CD4-positive, alpha-beta T cell treated with Interleukin-17A for 4 hours (primary cell): ENCODE results near the gene ZDHHC9.

Experiments used
- DNase-seq: peaks from one replicate; pipeline ENCODE4 v3.0.0-alpha.2; 2020; ENCODE audit warnings: mixed read lengths

The ZDHHC9 gene

DNA sequence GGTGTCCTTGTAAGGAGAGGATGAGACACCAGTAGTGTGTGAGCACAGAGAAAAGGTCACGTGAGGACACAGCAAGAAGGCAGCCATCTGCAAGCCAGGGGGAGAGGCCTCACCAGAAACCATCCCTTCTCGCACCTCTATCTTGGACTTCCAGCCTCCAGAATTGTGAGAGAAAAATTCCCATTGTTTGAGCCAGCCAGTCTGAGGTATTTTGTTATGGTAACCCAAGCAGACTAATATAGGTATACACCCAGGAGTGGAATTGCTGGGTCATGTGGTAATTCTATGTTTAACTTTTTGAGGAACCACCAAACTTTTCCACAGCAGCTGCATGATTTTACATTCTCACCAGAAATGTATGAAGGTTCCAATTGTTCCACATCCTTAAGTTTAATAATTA, 25.6 kb downstream of the ZDHHC9 start:
- no peak for DNase-seq

DNA sequence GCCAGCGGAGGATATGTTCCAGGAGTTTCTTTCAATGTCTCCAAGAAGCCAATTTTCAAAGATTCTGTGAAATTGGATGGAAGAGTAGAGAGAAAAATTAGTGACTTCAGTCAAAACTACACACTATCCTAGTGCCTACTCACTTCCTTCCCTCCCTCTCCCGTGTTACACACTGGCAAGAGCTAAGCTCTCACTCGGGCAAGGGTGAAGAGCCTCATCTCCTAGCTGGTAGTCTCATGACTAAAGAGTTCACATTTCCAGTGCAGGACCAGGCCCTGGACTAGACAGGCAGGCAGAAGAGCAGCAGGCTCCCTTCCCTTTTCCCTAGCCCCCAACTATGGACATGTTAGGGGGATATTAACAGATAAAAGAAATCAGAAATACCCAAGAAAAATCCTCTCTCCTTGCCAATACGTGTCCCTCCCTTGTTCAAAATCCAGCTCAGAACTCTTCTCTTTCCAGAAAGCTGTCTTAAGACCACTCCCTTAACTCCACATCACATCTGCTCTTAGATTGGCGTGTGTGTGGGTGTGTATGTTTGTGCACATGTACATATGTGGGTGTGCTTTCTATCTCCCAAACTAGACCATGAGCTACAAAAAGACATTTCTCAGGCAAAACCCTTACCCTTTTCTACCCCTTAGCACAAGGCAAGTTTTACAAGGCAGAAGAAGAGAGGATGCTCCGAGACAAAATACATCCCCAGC, 29.9 kb downstream of the ZDHHC9 start:
- DNase-seq = no peak

DNA sequence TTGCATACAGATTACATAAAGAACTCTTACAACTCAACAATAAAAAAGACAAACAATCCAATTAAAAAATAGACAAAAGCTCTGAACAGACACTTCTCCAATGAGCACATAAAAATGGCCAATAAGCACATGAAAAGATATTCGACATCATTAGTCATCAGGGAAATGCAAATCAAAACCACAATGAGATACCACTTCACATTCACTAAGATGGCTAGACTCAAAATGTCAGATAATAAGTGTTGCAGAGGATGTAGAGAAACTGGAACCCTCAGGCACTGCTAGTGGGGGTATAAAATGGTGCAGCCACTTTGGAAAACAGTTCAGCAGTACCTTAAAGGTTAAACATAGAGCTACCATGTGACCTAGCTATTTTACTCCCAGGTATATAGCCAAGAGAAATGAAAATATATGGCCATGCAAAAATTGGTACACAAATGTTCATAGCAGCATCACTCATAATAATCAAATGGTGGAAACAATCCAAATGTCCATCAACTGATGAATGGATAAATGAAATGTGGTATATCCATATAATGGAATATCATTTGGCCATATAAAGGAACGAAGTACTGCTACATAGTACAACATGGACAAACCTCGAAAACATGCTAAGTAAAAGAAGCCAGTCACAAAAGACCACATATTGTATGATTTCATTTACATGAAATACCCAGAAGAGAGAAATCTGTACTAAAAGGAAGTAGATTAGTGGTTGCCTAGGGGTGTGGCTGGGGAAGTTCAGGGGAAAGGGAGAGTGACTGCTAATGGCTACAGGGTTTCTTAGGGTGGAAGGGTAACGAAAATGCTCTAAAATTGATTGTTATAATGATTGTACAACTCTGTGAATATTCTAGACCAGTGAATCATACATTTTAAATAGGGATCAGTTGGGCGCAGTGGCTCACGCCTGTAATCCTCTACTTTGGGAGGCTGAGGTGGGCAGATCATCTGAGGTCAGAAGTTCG, 34.6 kb downstream of the ZDHHC9 start:
- no peak for DNase-seq

DNA sequence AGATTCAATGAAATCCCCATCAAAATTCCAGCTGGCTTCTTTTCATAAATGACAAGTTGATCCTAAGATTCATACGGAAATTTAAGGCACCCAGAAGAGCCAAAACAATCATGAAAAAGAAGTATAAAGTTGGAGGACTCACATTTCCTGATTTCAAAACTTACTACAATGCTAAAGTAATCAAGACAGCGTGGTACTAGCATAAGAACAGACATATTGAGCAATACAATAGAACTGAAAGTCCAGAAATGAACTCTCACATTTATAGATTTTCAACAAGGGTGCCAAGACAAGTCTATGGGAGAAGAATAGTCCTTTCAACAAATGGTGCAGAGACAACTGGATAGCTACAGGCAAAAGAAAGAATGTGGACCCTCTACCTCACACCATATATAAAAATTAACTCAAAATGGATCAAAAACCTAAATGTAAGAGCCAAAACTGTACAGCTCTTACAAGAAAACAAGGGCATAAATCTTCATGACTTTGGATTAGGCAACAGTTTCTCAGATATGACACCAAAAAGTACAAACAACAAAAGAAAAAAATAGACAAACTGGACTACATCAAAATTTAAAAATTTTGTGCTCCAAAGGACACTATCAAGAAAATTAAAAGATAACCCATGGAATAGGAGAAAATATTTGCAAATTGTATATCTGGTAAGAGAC, 35.4 kb downstream of the ZDHHC9 start:
- DNase-seq = no peak

DNA sequence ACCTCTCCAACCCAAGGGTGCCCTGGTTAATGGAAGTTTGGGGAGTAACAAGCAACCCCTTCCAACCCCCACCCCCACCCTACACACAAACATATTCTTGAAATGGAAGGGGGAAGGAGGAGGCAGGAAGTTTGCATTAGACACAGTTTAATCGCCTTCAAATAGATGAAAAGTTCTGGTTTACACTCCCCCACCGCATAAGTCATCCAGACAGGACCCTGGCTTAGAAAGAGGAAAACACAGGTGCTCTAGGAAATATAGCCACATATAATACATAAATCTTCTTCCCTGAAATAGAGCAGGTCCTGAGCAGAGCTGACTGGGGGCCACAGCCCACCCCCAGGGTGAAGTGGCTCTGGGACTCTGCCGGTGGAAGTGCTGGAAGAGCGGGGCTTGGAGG, 38.9 kb downstream of the ZDHHC9 start:
- DNase-seq = no peak

DNA sequence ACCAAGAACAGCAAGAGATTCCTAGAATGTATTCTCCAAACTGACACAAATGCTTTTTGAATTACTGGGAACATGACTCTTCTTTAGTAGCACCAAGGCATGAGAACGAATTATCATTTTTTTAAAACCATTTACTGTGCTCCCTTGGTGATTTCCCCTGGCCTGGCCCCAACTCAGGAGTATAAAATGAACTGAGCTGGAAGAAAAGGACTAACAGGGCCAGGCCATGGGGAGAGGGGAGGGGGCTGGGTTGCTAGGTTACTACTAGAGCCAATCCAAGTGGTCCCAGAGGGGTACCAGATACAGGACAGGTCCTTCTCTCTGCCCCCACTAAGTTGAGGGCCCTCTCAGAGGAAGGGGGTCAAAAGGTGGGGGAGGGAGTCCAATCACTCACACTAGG, 40.8 kb downstream of the ZDHHC9 start:
- no peak for DNase-seq

DNA sequence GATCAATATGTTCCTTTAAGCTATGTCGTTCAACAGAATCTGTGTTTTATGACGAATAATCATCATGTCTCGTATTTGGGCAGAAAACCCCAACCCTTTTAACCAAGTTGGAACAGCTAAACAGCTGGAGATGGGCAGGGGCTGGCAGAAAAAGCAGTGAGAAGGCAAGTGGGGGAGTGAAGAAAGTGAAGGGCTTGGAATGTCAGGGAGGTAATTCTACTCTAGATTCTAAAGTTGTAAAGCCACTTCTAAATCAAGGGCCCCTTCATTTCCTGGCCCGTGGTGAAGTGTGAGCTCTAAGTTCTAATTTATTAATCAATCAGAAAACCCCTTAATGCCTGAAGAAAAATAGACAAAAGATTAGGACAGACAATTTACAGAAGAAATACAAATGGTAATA, 43.5 kb downstream of the ZDHHC9 start:
- DNase-seq = no peak

DNA sequence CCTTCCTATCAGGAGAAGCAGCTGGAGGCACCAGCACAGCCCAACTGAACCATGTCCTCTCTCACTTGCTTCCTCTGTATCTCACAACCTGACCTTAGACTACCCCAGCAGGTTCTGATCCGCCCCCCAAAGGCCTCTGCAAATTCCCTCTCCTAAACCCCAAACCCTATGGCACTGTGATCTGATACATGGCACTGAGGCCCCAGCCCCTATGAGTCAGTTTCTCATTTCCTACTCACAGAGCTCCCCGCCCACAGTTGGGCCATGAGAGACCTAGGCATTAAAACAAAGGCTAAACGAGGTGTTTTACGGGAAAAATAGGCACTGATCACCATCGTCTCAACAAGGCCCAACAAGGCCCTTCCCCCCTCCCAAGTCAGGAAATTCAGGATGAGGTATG, 44.8 kb downstream of the ZDHHC9 start:
- peak; percentile 41 for DNase-seq

DNA sequence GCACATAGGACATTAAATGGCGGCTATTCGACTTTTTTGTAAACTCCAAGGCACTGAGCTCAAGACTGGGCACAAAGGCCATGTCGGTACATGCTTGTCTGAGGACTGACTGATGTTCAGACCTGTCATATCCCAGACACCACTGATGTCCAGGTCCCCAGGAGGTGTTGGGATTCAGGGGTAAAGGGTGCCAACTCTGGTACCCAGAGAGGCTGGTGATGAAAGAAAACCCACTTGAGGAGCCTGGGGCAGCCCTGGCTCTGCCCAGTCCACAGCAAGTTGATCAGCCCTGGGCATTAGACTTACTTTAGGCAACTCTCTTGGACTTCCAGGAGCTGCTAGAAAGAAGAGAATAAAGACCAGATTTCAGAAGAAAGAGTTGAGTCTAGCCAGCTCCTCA, 45.2 kb downstream of the ZDHHC9 start:
- no peak for DNase-seq

DNA sequence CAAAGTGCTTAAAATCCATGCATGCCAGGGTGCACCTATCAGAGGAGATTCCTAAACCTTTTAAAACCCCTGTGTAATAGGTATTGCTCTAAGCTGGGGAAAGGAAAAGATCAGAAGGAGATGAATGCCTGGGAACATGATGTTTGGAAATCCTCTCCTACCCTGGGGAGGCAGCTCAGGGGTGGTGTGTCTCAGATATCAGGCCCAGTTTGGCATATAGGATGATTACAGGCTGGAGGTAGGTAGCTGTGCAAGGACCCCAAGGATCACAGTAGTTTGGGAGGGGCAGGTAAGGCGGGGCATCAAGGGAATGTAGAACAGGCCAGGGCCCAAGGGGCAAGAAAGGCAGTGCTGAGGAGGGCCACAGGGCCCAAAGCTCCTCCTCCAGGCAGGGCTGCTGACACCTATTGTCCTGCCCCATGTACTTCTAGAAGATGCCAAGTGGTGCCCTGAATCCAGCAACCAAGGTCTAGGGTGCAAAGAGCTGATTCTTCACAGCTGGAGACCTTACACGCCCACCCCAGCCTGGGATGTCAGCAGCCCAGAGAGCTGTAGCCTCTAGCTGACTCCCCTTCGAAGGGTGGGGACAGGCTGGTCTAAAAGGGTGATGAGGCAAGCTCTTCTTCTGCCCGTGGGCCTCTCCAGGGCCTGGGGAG, 46.3 kb downstream of the ZDHHC9 start:
- no peak for DNase-seq

DNA sequence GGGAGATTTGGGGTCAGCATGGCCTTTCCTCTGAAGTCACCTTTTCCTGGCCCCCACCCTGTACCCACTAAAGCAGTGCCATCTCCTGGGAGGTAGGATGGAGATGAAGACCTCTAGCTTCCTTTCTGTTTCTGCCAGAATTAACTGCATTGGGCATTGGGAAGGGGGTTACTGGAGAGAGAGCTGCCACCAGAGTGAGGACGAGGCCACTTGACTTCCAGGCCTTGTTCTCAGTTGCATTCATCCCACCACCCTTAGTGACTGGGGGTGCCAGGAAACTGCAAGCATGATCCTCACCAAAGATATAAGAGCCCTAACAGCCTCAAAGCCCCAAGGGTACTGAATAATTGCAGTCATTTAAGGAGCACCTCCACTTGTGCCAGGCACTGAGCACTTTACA, 48.1 kb downstream of the ZDHHC9 start:
- DNase-seq = no peak

DNA sequence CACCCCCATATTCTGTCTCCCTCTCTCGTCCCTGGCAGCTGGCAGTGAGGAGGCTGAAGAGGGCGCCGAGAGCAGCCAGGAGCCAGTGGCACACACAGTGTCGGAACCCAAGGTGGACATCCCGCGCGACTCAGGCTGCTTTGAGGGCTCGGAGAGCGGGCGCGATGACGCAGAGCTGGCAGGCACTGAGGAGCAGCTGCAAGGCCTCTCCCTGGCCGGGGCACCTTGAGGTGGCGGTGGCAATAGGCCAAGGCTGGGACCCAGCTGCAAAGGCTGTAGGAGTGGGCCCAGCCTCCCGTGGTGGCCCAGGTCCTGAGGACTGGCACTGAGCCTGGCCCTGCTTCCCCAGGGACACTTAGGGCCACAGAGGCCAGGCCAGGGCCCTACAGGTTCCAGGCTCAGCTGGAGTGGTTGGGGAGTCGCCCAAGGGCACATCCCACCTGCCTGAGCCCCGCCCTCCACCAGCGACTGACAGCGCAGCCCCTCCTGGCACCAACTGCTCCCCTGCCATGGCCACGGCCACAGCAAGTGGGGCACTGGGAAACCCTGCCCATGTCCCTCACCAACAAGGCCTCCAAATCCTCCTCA, 50.0 kb downstream of the ZDHHC9 start:
- DNase-seq = no peak

DNA sequence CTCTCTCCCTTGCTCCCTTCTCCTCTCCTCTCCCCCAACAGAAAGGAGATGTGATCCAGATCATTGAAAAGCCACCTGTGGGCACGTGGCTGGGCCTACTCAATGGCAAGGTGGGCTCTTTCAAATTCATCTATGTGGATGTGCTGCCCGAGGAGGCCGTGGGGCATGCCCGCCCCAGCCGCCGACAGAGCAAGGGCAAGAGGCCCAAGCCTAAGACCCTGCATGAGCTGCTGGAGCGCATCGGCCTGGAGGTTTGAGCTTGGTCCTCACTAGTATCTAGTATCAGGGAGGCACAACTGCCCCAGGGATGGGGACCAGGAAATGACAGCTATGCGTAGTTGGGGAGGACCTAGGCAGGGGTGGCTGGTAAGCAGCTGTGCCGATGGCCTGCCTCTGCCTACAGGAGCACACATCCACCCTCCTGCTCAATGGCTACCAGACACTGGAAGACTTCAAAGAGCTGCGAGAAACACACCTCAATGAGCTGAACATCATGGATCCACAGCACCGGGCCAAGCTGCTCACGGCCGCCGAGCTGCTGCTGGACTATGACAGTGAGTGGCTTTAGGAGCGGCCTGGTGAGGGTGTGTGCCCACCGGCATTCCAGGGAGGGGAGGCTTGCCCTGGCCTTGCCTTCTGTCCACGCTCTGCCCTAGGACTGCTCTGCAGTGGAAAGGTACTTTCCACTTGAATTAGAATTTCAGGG, 50.9 kb downstream of the ZDHHC9 start:
- no peak for DNase-seq

DNA sequence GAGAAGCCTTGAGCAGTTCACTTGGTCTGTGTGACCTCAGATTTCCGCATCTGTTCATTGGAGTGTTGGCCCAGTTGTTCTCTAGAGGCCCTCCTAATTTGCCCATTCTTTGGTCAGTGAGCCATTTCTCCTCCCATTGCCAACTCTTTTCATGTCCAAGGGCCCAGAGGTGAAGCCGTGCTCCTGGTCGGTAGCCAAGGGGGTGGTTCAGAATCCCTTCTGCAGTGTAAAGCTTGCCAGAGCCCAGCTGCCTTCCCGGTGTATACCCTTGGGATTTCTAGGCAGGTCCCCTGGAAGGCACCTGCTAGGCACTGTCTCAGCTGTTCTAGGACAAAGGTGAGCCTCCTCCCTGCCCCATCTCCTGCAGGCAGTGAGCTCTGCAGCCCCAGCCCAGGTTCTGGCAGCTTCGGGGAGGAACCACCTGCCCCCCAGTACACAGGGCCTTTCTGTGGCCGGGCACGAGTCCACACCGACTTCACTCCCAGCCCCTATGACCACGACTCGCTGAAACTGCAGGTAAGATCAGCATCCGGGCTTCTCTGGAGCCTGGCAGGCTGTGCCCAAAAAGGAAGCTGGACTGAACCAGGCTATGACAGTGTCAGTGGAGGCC, 51.6 kb downstream of the ZDHHC9 start:
- no peak for DNase-seq

DNA sequence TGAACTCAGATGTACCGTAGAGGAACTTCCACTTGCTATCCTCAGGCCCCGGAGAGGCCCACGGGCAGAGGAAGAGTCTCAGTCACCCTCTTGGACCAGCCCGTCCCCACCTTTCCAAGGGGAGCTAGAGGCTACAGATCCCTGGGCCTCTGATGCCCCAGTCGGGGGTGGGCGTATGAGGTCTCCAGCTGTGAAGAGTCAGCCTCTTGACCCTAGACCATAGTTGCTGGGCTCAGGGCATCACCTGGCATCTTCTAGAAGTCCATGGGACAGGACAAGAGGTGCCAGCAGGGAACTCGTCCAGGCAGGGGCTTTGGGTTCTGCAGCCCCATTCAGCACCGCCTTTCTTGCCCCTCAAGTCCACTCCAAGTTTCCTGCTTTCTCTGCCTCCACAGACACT, 52.4 kb downstream of the ZDHHC9 start:
- no peak for DNase-seq

DNA sequence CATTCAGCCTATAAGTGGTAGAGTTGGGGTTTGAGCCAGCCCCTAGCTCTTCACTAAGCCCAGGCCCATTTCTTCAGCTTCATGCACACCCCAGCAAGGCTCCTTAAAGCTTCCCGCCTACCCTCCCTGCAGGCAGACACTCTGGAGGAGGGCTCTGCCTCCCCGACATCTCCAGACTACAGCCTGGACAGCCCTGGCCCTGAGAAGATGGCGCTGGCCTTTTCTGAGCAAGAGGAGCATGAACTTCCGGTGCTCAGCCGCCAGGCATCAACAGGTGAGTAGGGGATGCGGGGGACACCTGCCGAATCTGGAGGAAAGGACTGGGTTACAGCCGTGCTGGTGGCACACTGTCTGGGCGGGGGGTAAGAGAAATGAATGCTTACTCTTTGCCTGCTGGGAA, 52.9 kb downstream of the ZDHHC9 start:
- DNase-seq = no peak

DNA sequence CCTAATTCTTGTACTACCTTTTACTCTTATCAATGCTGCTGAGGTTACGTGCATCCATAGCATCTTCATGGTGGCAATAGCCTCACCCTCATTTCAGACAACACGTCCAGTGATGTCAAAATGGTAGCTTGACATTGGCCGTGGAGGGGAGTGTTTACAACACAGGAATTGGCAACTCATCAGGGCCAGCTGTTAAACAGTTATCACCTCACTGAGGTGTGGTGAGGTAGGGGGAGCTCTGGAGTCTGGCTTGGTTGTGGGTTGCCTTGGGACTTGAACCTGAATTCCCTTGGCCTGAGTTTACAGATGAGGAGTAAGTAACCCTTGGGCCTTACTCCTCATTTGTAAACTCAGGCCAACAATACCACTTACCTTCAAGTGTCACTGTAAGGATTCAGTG, 53.5 kb downstream of the ZDHHC9 start:
- DNase-seq = no peak

DNA sequence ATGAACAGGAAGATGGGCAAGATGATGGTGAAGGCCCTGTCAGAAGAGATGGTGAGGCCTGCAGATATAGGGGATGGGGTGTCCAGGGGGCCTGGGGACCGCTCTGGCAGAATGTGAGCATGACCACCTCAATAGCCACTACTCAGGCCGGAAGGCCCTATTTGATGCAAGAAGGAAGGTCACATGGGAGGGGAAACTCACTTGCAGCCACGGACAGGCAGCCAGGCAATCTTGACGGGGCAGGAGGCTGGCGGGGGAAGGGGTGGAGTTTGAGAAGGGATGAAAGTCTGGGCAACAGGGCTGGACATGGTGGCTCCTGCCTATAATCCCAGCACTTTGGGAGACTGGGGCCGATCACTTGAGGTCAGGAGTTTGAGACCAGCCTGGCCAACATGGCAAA, 55.2 kb downstream of the ZDHHC9 start:
- DNase-seq = no peak

DNA sequence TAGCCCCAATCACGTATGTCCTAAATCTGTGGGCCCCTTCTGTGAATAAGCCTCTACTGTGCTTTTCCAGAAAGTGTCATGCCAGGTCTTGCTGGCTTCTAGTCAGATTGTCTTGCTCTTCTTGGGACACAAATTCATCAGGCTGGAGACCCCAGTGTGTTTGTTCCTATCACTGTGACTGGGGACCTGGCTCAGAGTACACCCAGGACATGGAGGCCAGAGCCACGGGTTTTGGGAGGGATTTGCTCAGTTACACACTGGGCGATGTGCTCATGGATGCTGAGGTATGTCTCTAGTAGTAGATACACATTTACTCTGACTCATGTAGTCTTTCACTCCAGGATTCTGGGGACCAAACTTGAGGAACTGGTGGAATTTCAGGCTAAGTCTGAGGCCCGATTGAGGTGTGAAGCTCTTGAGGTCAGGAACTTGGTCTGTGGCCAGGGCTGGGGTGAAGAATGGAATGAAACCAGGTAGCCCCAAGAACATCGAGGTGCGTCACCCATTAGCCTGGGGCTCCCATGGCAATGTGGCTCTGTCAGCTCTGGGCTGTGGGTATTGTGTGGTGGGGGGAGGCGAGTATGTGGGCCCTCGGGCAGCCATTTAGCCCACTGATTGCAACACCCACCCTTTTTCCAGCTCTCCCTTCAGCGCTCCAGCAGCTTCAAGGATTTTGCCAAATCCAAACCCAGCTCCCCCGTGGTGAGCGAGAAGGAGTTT, 56.2 kb downstream of the ZDHHC9 start:
- no peak for DNase-seq

DNA sequence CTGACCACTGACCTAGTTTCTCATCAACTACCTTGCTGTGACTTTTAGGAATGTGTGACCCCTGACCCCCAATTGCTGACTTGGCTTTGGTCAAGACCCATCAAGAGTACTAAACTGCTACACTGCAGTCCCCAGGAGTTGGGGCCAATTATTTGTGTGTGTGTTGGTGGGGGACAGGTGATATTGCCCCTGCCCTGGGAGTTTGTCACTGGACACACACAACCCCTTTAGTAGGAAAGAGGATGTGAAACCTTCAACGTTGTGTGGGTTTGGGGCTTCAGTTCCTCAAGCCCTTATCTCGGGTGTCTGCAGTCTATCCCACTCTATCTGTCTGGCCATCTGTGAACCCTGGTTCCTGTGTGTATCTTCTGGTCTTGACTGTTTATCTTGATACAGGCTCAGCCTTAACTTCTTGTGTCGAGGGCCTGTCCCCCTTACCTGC, 57.5 kb downstream of the ZDHHC9 start:
- DNase-seq = no peak
